OCI-LY1 (cell line): ENCODE data around the gene UBC.

ENCODE experiments used
- H2AFZ ChIP-seq: fragments of 200-600 bp; sonication (generic), shearing (Covaris generic); 2 replicates; pipeline ENCODE4 v1.6.0; 2014; ENCODE audit warnings: antibody characterized with exemption, mild to moderate bottlenecking, low read length
- H3F3A ChIP-seq: fragments of 200-600 bp; sonication (generic), shearing (Covaris generic); 2 replicates; pipeline ENCODE4 v1.6.0; 2014; ENCODE audit warnings: mild to moderate bottlenecking, antibody characterized with exemption, low read length, moderate library complexity; ENCODE audit not compliant: insufficient read depth
- H3K27ac ChIP-seq: fragments of 200-600 bp; sonication (generic); 2 replicates; pipeline ENCODE4 v1.5.1; 2014; ENCODE audit warnings: low read length, mixed run types, mild to moderate bottlenecking, low read depth; ENCODE audit not compliant: poor library complexity, severe bottlenecking
- H3K27me3 ChIP-seq: fragments of 200-600 bp; sonication (generic); 2 replicates; pipeline ENCODE4 v1.6.0; 2014; ENCODE audit warnings: antibody characterized with exemption, mild to moderate bottlenecking, low read length, moderate library complexity; ENCODE audit not compliant: insufficient read depth
- H3K36me3 ChIP-seq: fragments of 200-600 bp; sonication (generic); 2 replicates; pipeline ENCODE4 v1.6.1; 2014; ENCODE audit warnings: mild to moderate bottlenecking, antibody characterized with exemption, low read length, moderate library complexity, mixed read lengths; ENCODE audit not compliant: insufficient read depth
- H3K4me1 ChIP-seq: fragments of 200-600 bp; sonication (generic); 2 replicates; pipeline ENCODE4 v1.5.1; 2014; ENCODE audit warnings: mild to moderate bottlenecking, low read length, moderate library complexity; ENCODE audit not compliant: insufficient read depth, severe bottlenecking
- H3K4me2 ChIP-seq: fragments of 200-600 bp; sonication (generic), shearing (Covaris generic); 2 replicates; pipeline ENCODE4 v1.6.1; 2014; ENCODE audit warnings: low read length
- H3K4me3 ChIP-seq: fragments of 200-600 bp; sonication (generic); 2 replicates; pipeline ENCODE4 v1.5.1; 2014; ENCODE audit warnings: low read length, low read depth, mild to moderate bottlenecking, mixed read lengths; ENCODE audit not compliant: poor library complexity, severe bottlenecking
- H3K79me2 ChIP-seq: fragments of 200-600 bp; shearing (Covaris generic); 2 replicates; pipeline ENCODE4 v1.6.1; 2016; ENCODE audit warnings: mixed run types, low read length, mixed read lengths; ENCODE audit not compliant: insufficient read depth
- H3K9ac ChIP-seq: fragments of 200-600 bp; sonication (generic), shearing (Covaris generic); 2 replicates; pipeline ENCODE4 v1.6.1; 2014; ENCODE audit warnings: mild to moderate bottlenecking, low read length, mixed read lengths
- H3K9me2 ChIP-seq: fragments of 200-600 bp; sonication (generic), shearing (Covaris generic); 2 replicates; pipeline ENCODE4 v1.6.1; 2014; ENCODE audit warnings: low read depth, mild to moderate bottlenecking, low read length, mixed read lengths
- H3K9me3 ChIP-seq: fragments of 200-600 bp; shearing (Covaris generic); 2 replicates; pipeline ENCODE4 v1.6.1; 2014; ENCODE audit warnings: low read length, mixed read lengths
- H4K20me1 ChIP-seq: fragments of 200-600 bp; sonication (generic), shearing (Covaris generic); 2 replicates; pipeline ENCODE4 v1.6.0; 2016; ENCODE audit warnings: mild to moderate bottlenecking, low read length; ENCODE audit not compliant: insufficient read depth
- CTCF ChIP-seq: fragments of 200-600 bp; sonication (generic), shearing (Covaris generic); IDR thresholded peaks from 2 replicates; pipeline ENCODE4 v1.5.1; 2017; ENCODE audit warnings: mild to moderate bottlenecking, antibody characterized with exemption, low read length, moderate library complexity, mixed read lengths
- EZH2 ChIP-seq: fragments of 200-600 bp; sonication (generic), shearing (Covaris generic); IDR thresholded peaks from 2 replicates; pipeline ENCODE4 v1.8.0; 2017; ENCODE audit warnings: borderline replicate concordance, mixed run types, mild to moderate bottlenecking, antibody characterized with exemption, low read length, moderate library complexity, mixed read lengths

The UBC gene

GRCh38 chr12:124864326-124864752 is 50.1 kb downstream of the UBC start:
- Histone ChIP-seq H3F3A (no peaks in the 10 kb centered on the region), H3K4me3 (peak overlapping the region; percentile 67), H2AFZ (peak overlapping the region; percentile 47; the same call in 1 of the 2 replicates), H3K27me3 (0 out of 2 replicates have a peak, but pooled peaks cover 5% of the 10 kb centered on the region), H3K27ac (no peak overlapping the region), H3K4me2 (peak overlapping the region; percentile 85), H3K36me3 (no peaks in the 10 kb centered on the region), H3K79me2 (no peaks in the 10 kb centered on the region), H3K9me2 (no peaks in the 10 kb centered on the region), H3K4me1 (peaks cover 22% of the 10 kb centered on the region), H3K9me3 (no peaks in the 10 kb centered on the region), H4K20me1 (no peaks in the 10 kb centered on the region), H3K9ac (peak overlapping the region; percentile 32; the same call in 1 of the 2 replicates)
- no peak for TF ChIP-seq EZH2

GRCh38 chr12:124863416-124864325 is 50.8 kb downstream of the UBC start, which contains the start of gene SCARB1:
TSS of gene SCARB1 (minus strand) at chr12:124863864. CDS start at chr12:124863720, 144 bp downstream.
- H3K27me3 ChIP-seq, result 0 out of 2 replicates have a peak, but pooled peaks cover 5% of the 10 kb centered on the region
- H3K4me1 ChIP-seq, result peaks cover 16% of the 10 kb centered on the region
- peak within 1 kb of the TSS; percentile 67 for H3K4me3 ChIP-seq
- no peaks in the 10 kb centered on the region for H3F3A ChIP-seq
- no peaks in the 10 kb centered on the region for H3K36me3 ChIP-seq
- no peak for TF ChIP-seq CTCF
- TF ChIP-seq EZH2, result no peak
- H4K20me1 ChIP-seq, result no peaks in the 10 kb centered on the region
- H3K9me3 ChIP-seq, result no peaks in the 10 kb centered on the region
- H2AFZ ChIP-seq, result peak within 1 kb of the TSS; percentile 47; the same call in 1 of the 2 replicates
- no peaks in the 10 kb centered on the region for H3K9me2 ChIP-seq
- H3K9ac ChIP-seq, result peak within 1 kb of the TSS; percentile 63
- H3K27ac ChIP-seq, result no peak within 1 kb of the TSS
- H3K4me2 ChIP-seq, result peak within 1 kb of the TSS; percentile 85
- no peaks in the 10 kb centered on the region for H3K79me2 ChIP-seq

GRCh38 chr12:124862768-124863415 is 51.6 kb downstream of the UBC start:
- H3K36me3 ChIP-seq, result no peaks in the 10 kb centered on the region

More at GRCh38 chr12:124862768-124863415, 51.6 kb downstream of the UBC start:
- TF ChIP-seq CTCF (no peak), EZH2 (no peak)
- no peaks in the 10 kb centered on the region for H3K9me2 ChIP-seq
- H3K4me1 ChIP-seq, result peaks cover 16% of the 10 kb centered on the region
- H3K79me2 ChIP-seq, result no peaks in the 10 kb centered on the region
- peak overlapping the region; percentile 67 for H3K4me3 ChIP-seq
- H3K9me3 ChIP-seq, result no peaks in the 10 kb centered on the region
- 0 out of 2 replicates have a peak, but pooled peaks cover 9% of the 10 kb centered on the region for H3K27me3 ChIP-seq
- H3K9ac ChIP-seq, result peak overlapping the region; percentile 63
- peak overlapping the region; percentile 85 for H3K4me2 ChIP-seq
- no peaks in the 10 kb centered on the region for H3F3A ChIP-seq
- no peaks in the 10 kb centered on the region for H4K20me1 ChIP-seq
- H3K27ac ChIP-seq, result no peak overlapping the region
- no peak overlapping the region for H2AFZ ChIP-seq
